ENCODE results near the gene ANP32B.

GRCh38 chr9:98064623-98065392, 81.7 kb downstream of the ANP32B start:
- TF ChIP-seq SUZ12 (IDR thresholded peaks at IDR 0.05; ENCODE audit: extremely low read depth, insufficient read depth, insufficient read length) (no peak), YY1 (IDR thresholded peaks at IDR 0.05; ENCODE audit: insufficient read depth, insufficient read length) (no peak), ZNF274 (IDR thresholded peaks at IDR 0.05; ENCODE audit: low read depth, low read length) (no peak)

Data from NT2/D1 (cell line).